ENCODE measurements around the gene ZNF106.

Gene ZNF106

DNA sequence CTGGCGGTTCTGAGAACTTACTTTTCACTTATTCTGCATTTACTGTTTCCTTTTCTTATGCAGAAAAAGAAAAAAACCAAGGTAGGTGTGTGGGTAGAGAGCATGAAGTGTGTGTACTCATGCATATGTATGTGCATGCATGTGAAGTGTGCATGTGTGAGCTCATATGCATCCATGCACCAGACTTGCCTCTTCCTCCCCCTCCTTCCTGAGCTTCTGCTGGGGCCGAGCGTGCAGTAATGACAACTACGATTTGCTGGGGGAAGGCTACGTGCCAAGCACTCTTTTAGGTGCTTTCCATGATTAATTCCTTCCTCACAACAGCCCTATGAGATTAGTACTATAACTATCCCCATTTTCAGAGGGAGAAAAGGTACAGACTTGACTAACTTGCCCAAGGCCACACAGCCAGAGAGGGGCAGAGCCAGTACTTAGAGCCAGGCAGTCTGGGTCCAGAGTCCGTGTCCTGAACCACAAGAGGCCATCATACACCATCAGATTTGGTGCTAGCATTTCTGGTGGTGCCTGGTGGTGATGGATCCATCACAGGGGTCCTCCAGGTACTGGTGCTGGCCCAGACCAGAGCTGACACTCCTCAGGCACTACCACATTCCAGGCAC, 85.0 kb downstream of the ZNF106 start:
- no peak overlapping the region for H3K27ac ChIP-seq (ENCODE audit: low read length)
- H3K4me3 ChIP-seq (ENCODE audit: low read length in 2 of 2) = no peak overlapping the region
- H3K4me1 ChIP-seq (ENCODE audit: control insufficient read depth, insufficient read depth, low read length) = no peaks in the 10 kb centered on the region
- H3K27me3 ChIP-seq (ENCODE audit: control insufficient read depth in 1 of 2, insufficient read depth in 2 of 2, low read length in 2 of 2) = no peaks in the 10 kb centered on the region
- H3K9me3 ChIP-seq (ENCODE audit: control insufficient read depth in 2 of 2, low read length in 2 of 2) = no peaks in the 10 kb centered on the region
- H3K36me3 ChIP-seq (ENCODE audit: control insufficient read depth in 2 of 2, insufficient read depth in 2 of 2, low read length in 2 of 2) = peaks cover 0 to 23% of the 10 kb centered on the region in 2 donors
- no peak overlapping the region for H3K9ac ChIP-seq (ENCODE audit: low read length in 2 of 2)

GRCh38 chr15:42404461-42405235, 86.3 kb downstream of the ZNF106 start:
- Histone ChIP-seq H3K27ac (ENCODE audit: low read length) (no peak overlapping the region), H3K9ac (ENCODE audit: low read length in 2 of 2) (no peak overlapping the region), H3K27me3 (ENCODE audit: control insufficient read depth in 1 of 2, insufficient read depth in 2 of 2, low read length in 2 of 2) (no peaks in the 10 kb centered on the region)

GRCh38 chr15:42403389-42403788, 87.6 kb downstream of the ZNF106 start:
- Histone ChIP-seq H3K4me3 (ENCODE audit: low read length in 2 of 2) (no peak overlapping the region), H3K36me3 (ENCODE audit: control insufficient read depth in 2 of 2, insufficient read depth in 2 of 2, low read length in 2 of 2) (peaks cover 3 to 25% of the 10 kb centered on the region in 2 donors), H3K4me1 (ENCODE audit: control insufficient read depth, insufficient read depth, low read length) (no peaks in the 10 kb centered on the region), H3K9ac (ENCODE audit: low read length in 2 of 2) (no peak overlapping the region), H3K9me3 (ENCODE audit: control insufficient read depth in 2 of 2, low read length in 2 of 2) (no peaks in the 10 kb centered on the region), H3K27ac (ENCODE audit: low read length) (no peak overlapping the region), H3K27me3 (ENCODE audit: control insufficient read depth in 1 of 2, insufficient read depth in 2 of 2, low read length in 2 of 2) (no peaks in the 10 kb centered on the region)

More at GRCh38 chr15:42404461-42405235, 86.3 kb downstream of the ZNF106 start:
- Histone ChIP-seq H3K36me3 (ENCODE audit: control insufficient read depth in 2 of 2, insufficient read depth in 2 of 2, low read length in 2 of 2) (peaks cover 3 to 24% of the 10 kb centered on the region in 2 donors), H3K9me3 (ENCODE audit: control insufficient read depth in 2 of 2, low read length in 2 of 2) (no peaks in the 10 kb centered on the region), H3K4me1 (ENCODE audit: control insufficient read depth, insufficient read depth, low read length) (no peaks in the 10 kb centered on the region), H3K4me3 (ENCODE audit: low read length in 2 of 2) (no peak overlapping the region)

GRCh38 chr15:42402455-42403205, 88.3 kb downstream of the ZNF106 start:
- no peaks in the 10 kb centered on the region for H3K9me3 ChIP-seq (ENCODE audit: control insufficient read depth in 2 of 2, low read length in 2 of 2)
- no peak overlapping the region for H3K27ac ChIP-seq (ENCODE audit: low read length)
- peaks cover 3 to 23% of the 10 kb centered on the region in 2 donors for H3K36me3 ChIP-seq (ENCODE audit: control insufficient read depth in 2 of 2, insufficient read depth in 2 of 2, low read length in 2 of 2)
- H3K9ac ChIP-seq (ENCODE audit: low read length in 2 of 2) = no peak overlapping the region
- no peak overlapping the region for H3K4me3 ChIP-seq (ENCODE audit: low read length in 2 of 2)
- no peaks in the 10 kb centered on the region for H3K27me3 ChIP-seq (ENCODE audit: control insufficient read depth in 1 of 2, insufficient read depth in 2 of 2, low read length in 2 of 2)
- no peaks in the 10 kb centered on the region for H3K4me1 ChIP-seq (ENCODE audit: control insufficient read depth, insufficient read depth, low read length)

DNA sequence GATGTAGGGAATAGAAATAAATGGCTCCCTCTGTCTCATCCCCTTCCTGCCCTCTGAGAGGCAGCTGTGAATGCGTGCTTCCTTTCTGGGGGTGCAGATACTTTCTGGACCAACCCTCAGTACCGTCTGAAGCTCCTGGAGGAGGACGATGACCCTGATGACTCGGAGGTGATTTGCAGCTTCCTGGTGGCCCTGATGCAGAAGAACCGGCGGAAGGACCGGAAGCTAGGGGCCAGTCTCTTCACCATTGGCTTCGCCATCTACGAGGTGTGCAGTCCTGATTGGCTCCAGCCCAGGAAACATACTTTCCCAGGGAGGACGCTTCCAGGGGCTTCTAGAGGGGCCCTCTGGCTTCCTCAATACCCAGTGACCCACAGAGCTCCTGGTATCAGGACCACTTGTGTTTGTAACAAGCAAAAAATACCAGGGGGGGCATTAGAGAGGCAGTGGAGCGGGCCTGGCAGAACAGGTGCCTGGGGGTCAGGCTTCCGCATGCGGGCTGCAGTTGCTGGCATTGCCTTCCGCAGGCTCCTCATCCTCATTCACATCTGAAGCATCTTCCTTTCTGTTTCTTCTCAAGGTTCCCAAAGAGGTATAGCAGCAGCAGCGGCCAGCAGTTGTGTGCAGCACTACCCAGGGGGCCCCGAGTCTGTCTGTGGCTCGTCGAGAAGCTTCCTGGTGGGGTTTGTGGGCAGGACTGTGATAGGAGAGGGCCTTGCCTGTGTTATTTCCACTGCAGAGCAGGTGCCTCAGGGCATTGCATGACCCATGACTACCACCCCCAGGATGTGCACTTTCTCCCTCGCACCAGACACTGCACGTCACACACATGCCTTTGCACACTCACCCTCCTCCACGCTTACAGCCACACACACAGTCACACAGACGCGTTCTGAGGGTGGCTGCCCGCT, 89.1 kb downstream of the ZNF106 start:
- Histone ChIP-seq H3K27me3 (ENCODE audit: control insufficient read depth in 1 of 2, insufficient read depth in 2 of 2, low read length in 2 of 2) (no peaks in the 10 kb centered on the region), H3K4me3 (ENCODE audit: low read length in 2 of 2) (no peak overlapping the region), H3K4me1 (ENCODE audit: control insufficient read depth, insufficient read depth, low read length) (no peaks in the 10 kb centered on the region), H3K27ac (ENCODE audit: low read length) (no peak overlapping the region), H3K9ac (ENCODE audit: low read length in 2 of 2) (no peak overlapping the region), H3K36me3 (ENCODE audit: control insufficient read depth in 2 of 2, insufficient read depth in 2 of 2, low read length in 2 of 2) (peaks cover 3 to 23% of the 10 kb centered on the region in 2 donors), H3K9me3 (ENCODE audit: control insufficient read depth in 2 of 2, low read length in 2 of 2) (no peaks in the 10 kb centered on the region)

DNA sequence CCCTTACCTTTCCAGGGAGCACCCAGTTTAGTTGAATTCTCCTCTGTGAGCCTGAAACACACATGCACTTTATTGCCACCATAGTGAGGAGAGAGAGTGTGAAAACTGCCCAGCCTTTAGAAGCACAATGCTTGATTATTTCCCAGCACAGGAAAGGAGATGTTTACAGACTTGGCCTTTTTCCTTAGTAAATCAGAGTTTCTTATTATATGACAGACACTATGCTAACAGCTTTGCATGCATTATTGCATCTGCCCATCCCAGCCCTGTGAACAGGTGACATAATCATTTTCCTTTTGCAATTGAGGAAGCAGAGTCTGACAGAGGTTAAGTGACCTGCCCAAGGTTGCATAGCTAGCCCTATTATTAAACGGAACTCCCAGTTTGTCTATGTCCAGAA, 95.1 kb downstream of the ZNF106 start:
- no peak overlapping the region for H3K9ac ChIP-seq (ENCODE audit: low read length in 2 of 2)
- no peaks in the 10 kb centered on the region for H3K4me1 ChIP-seq (ENCODE audit: control insufficient read depth, insufficient read depth, low read length)
- H3K27ac ChIP-seq (ENCODE audit: low read length) = no peak overlapping the region
- H3K36me3 ChIP-seq (ENCODE audit: control insufficient read depth in 2 of 2, insufficient read depth in 2 of 2, low read length in 2 of 2) = peaks cover 3 to 4% of the 10 kb centered on the region in 2 donors
- no peak overlapping the region for H3K4me3 ChIP-seq (ENCODE audit: low read length in 2 of 2)
- H3K27me3 ChIP-seq (ENCODE audit: control insufficient read depth in 1 of 2, insufficient read depth in 2 of 2, low read length in 2 of 2) = no peaks in the 10 kb centered on the region
- H3K9me3 ChIP-seq (ENCODE audit: control insufficient read depth in 2 of 2, low read length in 2 of 2) = no peaks in the 10 kb centered on the region

DNA sequence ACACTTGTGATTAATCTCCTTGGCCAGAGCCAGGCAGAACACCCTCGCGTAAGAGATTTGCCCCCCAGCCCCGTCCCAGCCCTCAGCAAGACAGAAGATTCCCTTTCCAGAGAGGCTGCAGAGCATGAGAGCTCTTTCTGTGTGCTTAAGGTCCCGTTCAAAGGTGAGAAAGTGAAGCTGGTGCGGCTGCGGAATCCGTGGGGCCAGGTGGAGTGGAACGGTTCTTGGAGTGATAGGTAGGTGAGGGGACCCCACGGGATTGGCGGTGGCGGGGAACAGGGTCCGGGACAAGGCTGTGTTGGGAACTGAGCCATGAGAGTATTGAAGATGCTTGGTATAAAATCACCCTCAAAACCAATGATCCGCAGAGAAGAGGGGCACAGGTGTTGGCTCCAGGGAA, 96.8 kb downstream of the ZNF106 start:
- H3K36me3 ChIP-seq (ENCODE audit: control insufficient read depth in 2 of 2, insufficient read depth in 2 of 2, low read length in 2 of 2) = no peaks in the 10 kb centered on the region
- no peak overlapping the region for H3K27ac ChIP-seq (ENCODE audit: low read length)
- H3K27me3 ChIP-seq (ENCODE audit: control insufficient read depth in 1 of 2, insufficient read depth in 2 of 2, low read length in 2 of 2) = no peaks in the 10 kb centered on the region
- no peak overlapping the region for H3K4me3 ChIP-seq (ENCODE audit: low read length in 2 of 2)
- no peak overlapping the region for H3K9ac ChIP-seq (ENCODE audit: low read length in 2 of 2)
- no peaks in the 10 kb centered on the region for H3K9me3 ChIP-seq (ENCODE audit: control insufficient read depth in 2 of 2, low read length in 2 of 2)
- H3K4me1 ChIP-seq (ENCODE audit: control insufficient read depth, insufficient read depth, low read length) = no peaks in the 10 kb centered on the region

DNA sequence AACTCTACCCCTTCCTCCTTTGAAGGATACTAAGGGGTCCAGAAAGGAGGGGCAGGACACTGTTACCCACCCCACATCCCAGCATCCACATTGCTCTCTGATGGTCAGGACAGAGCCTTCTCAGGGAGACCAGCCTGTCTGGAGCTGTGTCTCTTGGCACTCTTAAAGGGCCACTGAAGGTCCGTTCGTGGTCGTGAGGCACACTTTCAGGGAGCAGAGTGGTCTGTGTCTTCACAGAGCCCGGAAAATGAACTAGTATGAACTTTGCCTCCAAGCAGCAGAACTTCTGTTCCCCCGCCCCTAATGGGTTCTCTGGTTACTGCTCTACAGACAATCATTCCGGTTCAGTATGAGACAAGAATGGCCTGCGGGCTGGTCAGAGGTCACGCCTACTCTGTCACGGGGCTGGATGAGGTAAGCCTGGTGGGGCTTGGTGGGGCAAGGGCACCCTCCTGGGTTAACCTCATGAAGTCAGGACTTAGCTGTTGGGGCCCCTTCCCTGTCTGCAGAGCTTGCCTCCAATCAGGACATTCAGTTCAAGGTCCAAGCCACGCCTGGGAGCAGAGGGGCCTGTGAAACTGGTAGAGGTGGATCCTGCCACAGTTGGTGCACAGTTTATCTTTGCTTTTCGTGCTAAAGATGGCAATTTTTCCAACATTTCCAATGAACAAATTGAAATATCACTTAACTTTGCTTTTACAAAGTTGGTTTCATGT, 98.5 kb downstream of the ZNF106 start:
- H3K27me3 ChIP-seq (ENCODE audit: control insufficient read depth in 1 of 2, insufficient read depth in 2 of 2, low read length in 2 of 2) = no peaks in the 10 kb centered on the region
- no peak overlapping the region for H3K4me3 ChIP-seq (ENCODE audit: low read length in 2 of 2)
- no peaks in the 10 kb centered on the region for H3K36me3 ChIP-seq (ENCODE audit: control insufficient read depth in 2 of 2, insufficient read depth in 2 of 2, low read length in 2 of 2)
- no peaks in the 10 kb centered on the region for H3K4me1 ChIP-seq (ENCODE audit: control insufficient read depth, insufficient read depth, low read length)
- no peak overlapping the region for H3K9ac ChIP-seq (ENCODE audit: low read length in 2 of 2)
- H3K9me3 ChIP-seq (ENCODE audit: control insufficient read depth in 2 of 2, low read length in 2 of 2) = no peaks in the 10 kb centered on the region
- no peak overlapping the region for H3K27ac ChIP-seq (ENCODE audit: low read length)

GRCh38 chr15:42387603-42388002, 103.3 kb downstream of the ZNF106 start:
- no peaks in the 10 kb centered on the region for H3K9me3 ChIP-seq (ENCODE audit: control insufficient read depth in 2 of 2, low read length in 2 of 2)
- H3K27ac ChIP-seq (ENCODE audit: low read length) = no peak overlapping the region
- H3K36me3 ChIP-seq (ENCODE audit: control insufficient read depth in 2 of 2, insufficient read depth in 2 of 2, low read length in 2 of 2) = no peaks in the 10 kb centered on the region

More at GRCh38 chr15:42387603-42388002, 103.3 kb downstream of the ZNF106 start:
- Histone ChIP-seq H3K9ac (ENCODE audit: low read length in 2 of 2) (no peak overlapping the region), H3K27me3 (ENCODE audit: control insufficient read depth in 1 of 2, insufficient read depth in 2 of 2, low read length in 2 of 2) (no peaks in the 10 kb centered on the region), H3K4me3 (ENCODE audit: low read length in 2 of 2) (no peak overlapping the region), H3K4me1 (ENCODE audit: control insufficient read depth, insufficient read depth, low read length) (no peaks in the 10 kb centered on the region)

Data from stomach smooth muscle (tissue), 2 donors.